Hepatocyte (in vitro differentiated cells): ENCODE results near the gene SAPCD2. TPM values are rescaled to one million over a fixed set of nuclear protein-coding genes. Genes with fewer than 3 reads are reported as not detected.
A peak's percentile ranks its signal among the peaks of the same experiment; 100 is the strongest.
"Not testable (repeated sequence)": the region's sequence is repeated elsewhere in the genome, so short reads cannot be mapped to it uniquely, and the experiment has no call there.

Experiments used
- DNase-seq: peaks from one replicate; pipeline ENCODE4 v3.0.0-alpha.2; 2016; ENCODE audit warnings: low spot score
- H2AFZ ChIP-seq: fragments of 200-600 bp; sonication (generic); 2 replicates; pipeline ENCODE4 v1.6.0; 2016; ENCODE audit warnings: antibody characterized with exemption, mild to moderate bottlenecking
- H3K27ac ChIP-seq: fragments of 200-600 bp; sonication (generic); 2 replicates; pipeline ENCODE4 v1.5.1; 2016; ENCODE audit warnings: mild to moderate bottlenecking
- H3K27me3 ChIP-seq: fragments of 200-600 bp; sonication (generic); 2 replicates; pipeline ENCODE4 v1.6.1; 2016
- H3K36me3 ChIP-seq: fragments of 200-600 bp; sonication (generic); replicated peaks from 2 replicates; pipeline ENCODE4 v1.5.1; 2016; ENCODE audit warnings: low read depth; ENCODE audit not compliant: insufficient read depth
- H3K4me1 ChIP-seq: fragments of 200-600 bp; sonication (generic); 2 replicates; pipeline ENCODE4 v1.5.1; 2016; ENCODE audit warnings: mild to moderate bottlenecking, moderate library complexity; ENCODE audit not compliant: insufficient read depth
- H3K4me2 ChIP-seq: fragments of 200-600 bp; sonication (generic); 2 replicates; pipeline ENCODE4 v1.6.0; 2016
- H3K4me3 ChIP-seq: fragments of 200-600 bp; sonication (generic); 2 replicates; pipeline ENCODE4 v1.5.1; 2016; ENCODE audit warnings: mild to moderate bottlenecking
- H3K79me2 ChIP-seq: fragments of 200-600 bp; sonication (generic); 2 replicates; pipeline ENCODE4 v1.6.0; 2017; ENCODE audit warnings: mild to moderate bottlenecking
- H3K9me2 ChIP-seq: fragments of 200-600 bp; sonication (generic); replicated peaks from 2 replicates; pipeline ENCODE4 v1.6.0; 2017; ENCODE audit warnings: mild to moderate bottlenecking; ENCODE audit not compliant: insufficient read depth
- H3K9me3 ChIP-seq: fragments of 200-600 bp; sonication (generic); 2 replicates; pipeline ENCODE4 v1.5.1; 2016; ENCODE audit warnings: low read depth, mild to moderate bottlenecking
- H4K20me1 ChIP-seq: fragments of 200-600 bp; sonication (generic); 2 replicates; pipeline ENCODE4 v1.6.0; 2016; ENCODE audit warnings: mild to moderate bottlenecking; ENCODE audit not compliant: insufficient read depth, poor library complexity, severe bottlenecking
- CTCF ChIP-seq: fragments of 200-600 bp; sonication (generic); IDR thresholded peaks from 2 replicates; pipeline ENCODE4 v1.5.1; 2016; ENCODE audit warnings: antibody characterized with exemption, mild to moderate bottlenecking; ENCODE audit not compliant: poor library complexity
- EZH2 ChIP-seq: fragments of 200-600 bp; sonication (generic); IDR thresholded peaks from 2 replicates; pipeline ENCODE4 v1.6.1; 2016; ENCODE audit warnings: antibody characterized with exemption, mild to moderate bottlenecking, borderline replicate concordance
- EZH2phosphoT487 ChIP-seq: fragments of 200-600 bp; sonication (generic); IDR thresholded peaks from one replicate; pipeline ENCODE4 v1.6.1; 2018; ENCODE audit warnings: antibody characterized with exemption, mild to moderate bottlenecking, low read depth, moderate library complexity; ENCODE audit not compliant: unreplicated experiment, severe bottlenecking
- WGBS: methylation state at CpG from one replicate; pipeline ENCODE4 v1.1.6; 2016; ENCODE audit warnings: low lambda C conversion rate; ENCODE audit errors: missing lambda C conversion rate; 5-methylcytosine and 5-hydroxymethylcytosine counted together
- polyA plus RNA-seq: library from polyadenylated mRNA; unstranded; fragments of >200 nt; fragmentation: Nextera tagmentation; extraction: Ambion mirVana; gene quantifications from 2 replicates; pipeline ENCODE4 v1.2.1, GENCODE V29; 2016
- total RNA-seq: library from RNA; depleted of rRNA; stranded (reverse); fragments of >200 nt; gene quantifications from 2 replicates; pipeline ENCODE4 v1.2.3, GENCODE V29; 2014

The SAPCD2 gene
- total RNA-seq (4.6 and 7.5 TPM in 2 replicates), polyA plus RNA-seq (4.8 and 5.6 TPM in 2 replicates)

- no peaks in the 10 kb centered on the region for H3K9me3 ChIP-seq
- H2AFZ ChIP-seq = no peak within 1 kb of the TSS
Measured at GRCh38 chr9:137070201-137070905, at the start of gene SAPCD2. Gene SAPCD2 (minus strand): TSS chr9:137070557. CDS start chr9:137070460, 97 bp downstream.

GRCh38 chr9:137118092-137118603 is 47.8 kb upstream of the SAPCD2 start:
- WGBS = 85% methylated on average over 9 of the region's 12 CpGs
- H3K9me2 ChIP-seq, DNase-seq, H3K4me3 ChIP-seq, H3K27me3 ChIP-seq, H2AFZ ChIP-seq, H3K9me3 ChIP-seq, H4K20me1 ChIP-seq, H3K79me2 ChIP-seq, H3K36me3 ChIP-seq: not testable (repeated sequence)
- Histone ChIP-seq H3K4me1 (peaks cover 37% of the 10 kb centered on the region), H3K4me2 (peak overlapping the region; percentile 99), H3K27ac (peak overlapping the region; percentile 84)

More at GRCh38 chr9:137070201-137070905, at the start of gene SAPCD2:
- TF ChIP-seq CTCF (no peak), EZH2 (no peak), EZH2phosphoT487 (no peak)
- no peaks in the 10 kb centered on the region for H3K27me3 ChIP-seq
- H3K4me2 ChIP-seq = peak within 1 kb of the TSS; percentile 73
- peaks cover 3% of the 10 kb centered on the region for H3K4me1 ChIP-seq
- no peaks in the 10 kb centered on the region for H3K79me2 ChIP-seq
- peak within 1 kb of the TSS; percentile 41 for H3K4me3 ChIP-seq
- WGBS = 1% methylated on average over 58 of the region's 74 CpGs
- no peaks in the 10 kb centered on the region for H3K9me2 ChIP-seq
- no peaks in the 10 kb centered on the region for H4K20me1 ChIP-seq
- DNase-seq = peak; percentile 93
- peak within 1 kb of the TSS; percentile 49 for H3K27ac ChIP-seq
- H3K36me3 ChIP-seq = no peaks in the 10 kb centered on the region

- 86% methylated on average over 15 of the region's 15 CpGs for WGBS
- Histone ChIP-seq H3K79me2 (peaks cover 3% of the 10 kb centered on the region), H4K20me1 (no peaks in the 10 kb centered on the region), H3K27me3 (no peaks in the 10 kb centered on the region), H2AFZ (no peak overlapping the region), H3K9me3 (no peaks in the 10 kb centered on the region), H3K27ac (peak overlapping the region; percentile 84), H3K4me2 (peak overlapping the region; percentile 99), H3K36me3 (no peaks in the 10 kb centered on the region), H3K4me3 (no peak overlapping the region), H3K9me2 (no peaks in the 10 kb centered on the region), H3K4me1 (peaks cover 37% of the 10 kb centered on the region)
- TF ChIP-seq CTCF = no peak
- TF ChIP-seq EZH2 = no peak
- TF ChIP-seq EZH2phosphoT487 = no peak
- DNase-seq = no peak
Measured at GRCh38 chr9:137117269-137117731, 46.9 kb upstream of the SAPCD2 start.

- DNase-seq = peak; percentile 69
- no peaks in the 10 kb centered on the region for H4K20me1 ChIP-seq
- H3K9me2 ChIP-seq = no peaks in the 10 kb centered on the region
- TF ChIP-seq EZH2 = no peak
- no peak for TF ChIP-seq CTCF
- no peak for TF ChIP-seq EZH2phosphoT487
- H3K9me3 ChIP-seq = no peaks in the 10 kb centered on the region
- peak overlapping the region; percentile 84 for H3K27ac ChIP-seq
- WGBS = 17% methylated on average over 17 of the region's 17 CpGs
- H3K36me3 ChIP-seq = no peaks in the 10 kb centered on the region
- H2AFZ ChIP-seq = no peak overlapping the region
- no peak overlapping the region for H3K4me3 ChIP-seq
- H3K79me2 ChIP-seq = peaks cover 3% of the 10 kb centered on the region
- no peaks in the 10 kb centered on the region for H3K27me3 ChIP-seq
- H3K4me1 ChIP-seq = peaks cover 37% of the 10 kb centered on the region
- peak overlapping the region; percentile 99 for H3K4me2 ChIP-seq
Measured at GRCh38 chr9:137116728-137117127, 46.4 kb upstream of the SAPCD2 start.
